GM19372 (cell line): Measurements from ENCODE around the gene DMWD.

Experiments used
- ATAC-seq: cut with Tn5 transposase; IDR thresholded peaks from one replicate; pipeline ENCODE4 v1.9.1; 2021; ENCODE audit warnings: mild to moderate bottlenecking, low read depth, moderate library complexity; ENCODE audit not compliant: unreplicated experiment

Gene DMWD

GRCh38 chr19:45792470-45793177 lies at the start of gene DMWD:
Gene DMWD (minus strand): TSS chr19:45792845. CDS start chr19:45792756, 89 bp downstream.
- ATAC-seq, result peak; percentile 94

DNA sequence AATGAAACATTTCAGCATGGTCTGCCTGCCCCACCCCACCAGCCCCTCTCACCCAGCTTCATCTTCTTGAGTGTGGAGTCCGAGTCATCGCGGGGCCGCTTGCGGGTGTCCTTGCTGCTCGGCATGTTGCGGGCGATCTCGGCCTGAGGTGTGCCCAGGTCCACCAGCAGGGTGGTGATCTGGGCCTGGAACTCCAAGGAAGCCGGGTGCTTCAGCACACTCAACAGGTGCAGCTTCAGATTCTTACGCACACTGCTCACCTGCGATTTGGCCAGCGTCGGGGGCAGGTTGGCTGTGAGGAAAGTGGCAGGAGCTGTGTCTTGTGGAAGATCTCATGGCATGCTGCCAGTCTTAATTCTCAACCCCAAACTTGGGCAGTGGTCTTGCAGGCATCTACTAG lies 49.6 kb upstream of the DMWD start:
- no peak for ATAC-seq

- no peak for ATAC-seq
These were observed 42.3 kb upstream of the DMWD start for GRCh38 chr19:45834970-45835369.

GRCh38 chr19:45828945-45829344 lies 36.3 kb upstream of the DMWD start:
- no peak for ATAC-seq

DNA sequence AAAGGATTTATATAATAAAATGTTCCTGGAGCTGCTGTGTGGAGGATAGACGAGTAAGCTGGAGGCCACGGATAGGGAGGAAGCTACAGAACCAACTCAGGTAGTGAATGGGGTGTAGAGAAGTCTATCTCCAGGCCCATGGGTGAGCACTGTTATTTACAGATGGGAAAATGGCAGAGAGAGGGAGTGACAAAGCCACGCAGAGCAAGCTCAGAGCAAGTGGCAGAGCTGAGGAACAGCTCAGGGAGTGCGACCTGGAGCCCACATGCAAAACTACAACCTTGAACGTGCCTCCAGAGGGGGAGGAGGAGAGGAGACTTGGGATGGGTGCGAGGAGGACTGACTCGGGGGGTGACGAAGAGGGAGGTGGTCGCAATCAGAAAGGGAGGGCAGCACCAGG lies 35.9 kb upstream of the DMWD start:
- ATAC-seq, result no peak

GRCh38 chr19:45827459-45828093 lies 34.9 kb upstream of the DMWD start:
- no peak for ATAC-seq

DNA sequence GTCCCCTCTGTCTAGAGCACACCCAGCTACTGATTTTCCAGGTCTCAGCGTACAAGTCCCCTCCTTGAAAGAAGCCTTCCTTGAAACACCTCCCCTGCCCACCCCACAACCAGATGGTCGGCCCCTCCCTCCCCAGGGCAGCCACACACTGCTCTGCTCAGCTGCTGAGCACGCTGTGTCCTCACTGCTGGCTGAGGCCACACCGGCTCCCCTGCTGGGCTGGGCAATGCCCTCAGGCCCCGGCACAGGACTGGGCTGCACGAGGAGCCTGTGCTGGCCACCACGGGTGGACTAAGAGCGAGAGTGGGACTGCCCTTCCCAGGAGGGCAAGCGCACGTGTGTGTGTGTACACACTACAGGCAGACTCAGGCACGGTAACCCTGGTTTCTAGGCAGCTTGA lies 34.3 kb upstream of the DMWD start:
- no peak for ATAC-seq

GRCh38 chr19:45825917-45826893 lies 33.6 kb upstream of the DMWD start:
- ATAC-seq, result no peak

GRCh38 chr19:45825263-45825605 lies 32.6 kb upstream of the DMWD start:
- ATAC-seq, result no peak

- no peak for ATAC-seq
These were observed 32.1 kb upstream of the DMWD start for GRCh38 chr19:45824531-45825262.

DNA sequence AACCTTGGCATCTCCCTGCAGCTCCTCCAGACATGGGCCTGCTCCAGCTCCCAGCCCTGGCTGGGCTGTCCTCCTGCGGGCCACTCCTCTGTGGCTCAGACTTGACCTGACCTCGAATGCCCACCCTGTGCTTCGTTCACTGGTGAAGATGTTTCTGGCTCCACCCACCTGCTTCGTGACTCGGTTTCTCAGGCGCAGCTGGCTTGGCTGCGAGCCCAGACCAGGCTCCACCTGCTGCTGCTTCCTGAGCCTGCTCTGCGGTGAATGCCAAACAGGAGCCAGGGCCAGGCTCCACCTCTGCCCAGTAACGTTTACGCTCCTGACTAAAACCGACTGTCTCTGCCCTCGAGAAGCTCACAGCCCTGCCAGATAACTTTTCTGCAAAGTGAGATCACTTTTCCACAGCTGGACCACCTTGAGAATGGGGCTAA lies 31.4 kb upstream of the DMWD start:
- no peak for ATAC-seq

- no peak for ATAC-seq
These were observed 30.5 kb upstream of the DMWD start for GRCh38 chr19:45823182-45823581.

GRCh38 chr19:45822716-45823115 lies 30.1 kb upstream of the DMWD start:
- no peak for ATAC-seq

GRCh38 chr19:45821570-45821969 lies 28.9 kb upstream of the DMWD start:
- ATAC-seq, result no peak

DNA sequence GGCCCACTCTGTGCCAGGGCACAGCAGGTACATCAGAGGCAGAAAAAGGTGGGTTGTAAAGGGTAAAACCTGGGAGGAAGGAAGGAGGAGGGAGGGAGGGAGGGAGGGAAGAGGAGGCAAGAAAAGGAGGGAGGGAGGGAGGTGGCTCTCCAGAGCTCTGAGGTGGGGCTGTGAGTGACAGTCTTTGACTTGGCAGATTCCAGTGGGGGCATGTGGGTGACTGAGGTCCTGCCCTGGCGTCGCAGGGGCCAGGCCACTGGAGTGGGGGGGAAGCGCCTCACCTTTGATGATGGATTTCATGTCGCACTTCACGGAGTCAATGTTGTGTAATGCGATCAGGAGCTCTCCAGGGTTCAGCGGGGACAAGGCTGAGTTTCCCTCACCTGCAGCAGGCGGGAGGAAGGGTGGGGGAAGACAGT lies 28.5 kb upstream of the DMWD start:
- ATAC-seq, result no peak

- no peak for ATAC-seq
These were observed 27.9 kb upstream of the DMWD start for GRCh38 chr19:45820413-45821102.

GRCh38 chr19:45819769-45820168 lies 27.1 kb upstream of the DMWD start:
- ATAC-seq, result no peak

- ATAC-seq, result no peak
These were observed 25.2 kb upstream of the DMWD start for GRCh38 chr19:45817725-45818301.

DNA sequence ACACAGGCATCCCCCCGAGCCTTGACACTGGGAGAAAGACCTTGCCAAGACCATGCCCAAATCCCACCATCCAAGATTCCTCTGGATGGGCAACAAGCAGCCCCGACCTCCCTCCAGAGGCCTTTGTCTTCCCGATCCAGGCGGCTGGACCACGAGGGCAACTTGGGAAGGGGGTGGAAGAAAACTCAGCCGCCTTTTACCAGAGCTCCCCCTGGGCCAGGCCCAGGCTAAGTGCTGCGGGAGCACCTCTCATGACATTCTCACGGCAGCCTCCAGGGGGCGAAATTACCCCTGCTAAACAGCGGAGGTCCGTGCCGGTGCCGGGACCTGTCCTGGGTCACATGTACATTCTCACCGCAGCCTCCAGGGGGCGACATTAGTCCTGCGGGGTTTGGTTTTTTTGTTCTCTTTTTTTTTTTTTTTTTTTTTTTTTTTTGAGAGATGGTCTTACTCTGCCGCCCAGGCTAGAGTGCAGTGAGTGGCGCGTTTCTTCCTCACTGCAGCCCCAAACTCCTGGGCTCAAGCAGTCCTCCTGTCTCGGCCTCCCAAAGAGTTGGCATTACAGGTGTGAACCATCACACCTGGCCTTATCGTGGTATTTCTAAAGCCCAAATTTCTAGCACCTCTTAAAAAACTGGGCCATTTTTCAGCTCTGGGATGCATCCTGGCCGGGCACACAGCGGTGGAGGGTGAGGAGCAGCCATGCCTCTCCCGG lies 24.5 kb upstream of the DMWD start:
- peak; percentile 94 for ATAC-seq
